Subcutaneous adipose tissue (tissue), 4 donors: ENCODE measurements around the gene HDGFL1. TPM values are rescaled to one million over a fixed set of nuclear protein-coding genes. Genes with fewer than 3 reads are reported as not detected.

ENCODE experiments used
- CTCF ChIP-seq: fragments of 450-650 bp; IDR thresholded peaks from one replicate; pipeline ENCODE4 v1.5.1; 2016; ENCODE audit warnings: low read depth, mild to moderate bottlenecking, control low read depth, antibody characterized with exemption, moderate library complexity
- total RNA-seq, 4 donors: library from RNA; depleted of rRNA; stranded (reverse); fragments of >200 nt; gene quantifications; one replicate each; pipeline ENCODE4 v1.1.0, GENCODE V29; 2016

HDGFL1 gene
- total RNA-seq, 4 donors from 2014 or later = not detected

GRCh38 chr6:22545051-22545450 lies 24.3 kb upstream of the HDGFL1 start:
- TF ChIP-seq CTCF = no peak

GRCh38 chr6:22546236-22546635 lies 23.1 kb upstream of the HDGFL1 start:
- no peak for TF ChIP-seq CTCF

GRCh38 chr6:22550971-22551670 lies 18.2 kb upstream of the HDGFL1 start:
- no peak for TF ChIP-seq CTCF

- TF ChIP-seq CTCF = no peak
Observed at GRCh38 chr6:22556266-22556665, 13.1 kb upstream of the HDGFL1 start.

- no peak for TF ChIP-seq CTCF
Observed at GRCh38 chr6:22557007-22557406, 12.4 kb upstream of the HDGFL1 start.

GRCh38 chr6:22558288-22558882 lies 11.0 kb upstream of the HDGFL1 start:
- TF ChIP-seq CTCF = no peak

- no peak for TF ChIP-seq CTCF
Observed at GRCh38 chr6:22568854-22569253, 512 bp upstream of the HDGFL1 start.
